HG03060 (cell line): ENCODE measurements around the gene TMPRSS3.

Experiments used
- ATAC-seq: cut with Tn5 transposase; IDR thresholded peaks from one replicate; pipeline ENCODE4 v1.9.1; 2021; ENCODE audit warnings: low read depth, moderate number of reproducible peaks; ENCODE audit not compliant: unreplicated experiment

The TMPRSS3 gene

DNA sequence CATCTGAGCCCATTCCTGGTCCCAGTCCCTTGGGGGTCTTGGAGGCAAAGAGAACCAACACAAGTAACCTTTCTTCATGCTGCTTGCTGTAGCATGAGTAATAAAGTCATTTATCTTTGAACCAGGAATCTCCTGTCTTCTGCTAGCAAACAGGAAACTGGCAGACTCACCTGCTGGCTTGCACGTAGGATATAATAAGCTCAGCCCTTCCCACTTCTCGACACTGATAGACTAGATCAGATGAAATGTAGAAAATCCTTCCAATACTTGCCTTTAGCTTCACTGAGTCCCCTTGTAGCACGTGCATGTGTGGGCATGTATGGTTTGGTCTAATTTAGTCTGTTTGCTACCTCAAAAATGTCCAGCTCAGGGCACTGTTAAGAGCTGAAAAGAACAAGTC, 38.5 kb downstream of the TMPRSS3 start:
- no peak for ATAC-seq

DNA sequence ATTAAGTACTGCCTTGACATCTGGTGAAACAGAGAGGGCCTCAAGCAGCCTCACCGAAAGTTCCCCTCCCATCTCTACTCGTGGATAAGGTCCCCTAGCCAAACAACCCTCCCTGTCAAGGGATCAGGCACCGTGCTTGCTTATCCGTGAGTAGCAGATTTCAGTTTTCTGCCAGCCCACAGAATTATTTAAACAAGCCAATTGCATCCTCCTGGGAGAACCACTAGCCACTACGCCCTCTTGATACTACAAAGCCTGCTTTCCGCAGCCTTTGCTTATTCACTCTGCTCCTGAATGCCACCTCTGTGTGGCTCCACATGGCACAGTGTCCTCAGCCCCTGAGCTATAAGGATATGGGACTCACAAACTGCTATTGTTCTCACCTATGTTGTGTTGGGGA, 39.2 kb downstream of the TMPRSS3 start:
- ATAC-seq = no peak

DNA sequence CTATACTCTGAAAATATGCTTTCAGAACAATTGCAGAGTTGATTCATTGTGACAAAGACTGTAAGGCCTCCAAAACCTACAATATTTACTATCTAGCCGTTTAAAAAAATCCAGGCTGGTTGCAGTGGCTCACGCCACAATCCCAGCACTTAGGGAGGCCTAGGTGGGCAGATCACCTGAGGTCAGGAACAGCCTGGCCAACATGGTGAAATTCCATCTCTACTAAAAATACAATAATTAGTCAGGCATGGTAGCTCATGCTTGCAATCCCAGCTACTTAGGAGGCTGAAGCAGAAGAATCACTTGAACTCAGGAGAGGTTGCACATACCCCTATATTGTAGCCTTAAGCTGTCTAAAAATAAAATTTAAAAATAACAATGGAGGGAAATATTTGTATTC, 39.8 kb downstream of the TMPRSS3 start:
- ATAC-seq = no peak

DNA sequence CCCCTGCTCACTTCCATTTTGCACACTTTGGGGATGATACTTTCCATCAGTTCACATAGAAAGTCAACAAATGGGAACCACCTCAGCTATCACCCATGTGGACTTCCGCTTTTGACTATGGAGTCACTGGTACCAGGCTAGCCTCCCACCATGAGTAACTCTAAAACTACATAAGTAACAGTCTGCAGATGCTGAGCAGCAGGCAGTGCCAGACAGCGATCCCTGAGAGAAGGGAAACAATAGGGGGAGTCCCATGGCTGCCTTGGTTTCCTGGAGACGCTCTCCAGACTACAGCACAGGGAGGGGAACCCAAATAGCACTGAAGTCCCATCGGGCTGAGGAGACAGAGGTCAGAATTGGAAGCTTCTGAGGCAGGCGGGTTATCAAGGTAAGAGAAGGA, 42.2 kb downstream of the TMPRSS3 start:
- no peak for ATAC-seq

DNA sequence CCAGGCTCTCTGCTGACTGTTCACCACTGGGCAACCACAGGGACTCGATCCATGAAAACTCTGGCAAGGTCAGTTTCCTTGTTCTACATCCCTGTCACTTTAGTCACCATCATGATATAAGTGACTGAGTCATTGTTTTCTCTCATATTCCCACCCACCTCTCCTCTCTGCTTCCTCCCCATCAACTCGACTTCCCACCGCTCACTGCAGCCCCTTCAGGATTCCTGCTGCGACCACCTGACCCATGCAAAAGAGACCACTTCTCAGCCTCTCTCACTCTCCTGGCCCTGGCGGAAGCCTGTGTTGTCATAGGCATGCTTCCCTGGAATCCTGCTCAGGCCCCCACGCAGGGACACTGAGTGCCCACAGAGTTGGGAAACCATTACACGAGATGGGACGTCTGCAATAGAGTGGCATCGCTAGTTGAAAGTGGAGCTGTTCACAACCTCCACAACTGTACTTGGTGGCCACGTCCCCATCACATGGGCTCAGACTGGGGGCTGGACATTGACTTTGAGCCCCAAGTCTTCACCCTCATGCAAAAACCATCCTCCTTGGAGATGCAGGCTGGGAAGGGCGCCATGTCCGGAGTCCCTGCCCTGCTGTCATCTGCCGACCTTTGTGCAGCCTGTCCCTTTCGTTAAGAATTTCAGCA, 43.3 kb downstream of the TMPRSS3 start:
- no peak for ATAC-seq

DNA sequence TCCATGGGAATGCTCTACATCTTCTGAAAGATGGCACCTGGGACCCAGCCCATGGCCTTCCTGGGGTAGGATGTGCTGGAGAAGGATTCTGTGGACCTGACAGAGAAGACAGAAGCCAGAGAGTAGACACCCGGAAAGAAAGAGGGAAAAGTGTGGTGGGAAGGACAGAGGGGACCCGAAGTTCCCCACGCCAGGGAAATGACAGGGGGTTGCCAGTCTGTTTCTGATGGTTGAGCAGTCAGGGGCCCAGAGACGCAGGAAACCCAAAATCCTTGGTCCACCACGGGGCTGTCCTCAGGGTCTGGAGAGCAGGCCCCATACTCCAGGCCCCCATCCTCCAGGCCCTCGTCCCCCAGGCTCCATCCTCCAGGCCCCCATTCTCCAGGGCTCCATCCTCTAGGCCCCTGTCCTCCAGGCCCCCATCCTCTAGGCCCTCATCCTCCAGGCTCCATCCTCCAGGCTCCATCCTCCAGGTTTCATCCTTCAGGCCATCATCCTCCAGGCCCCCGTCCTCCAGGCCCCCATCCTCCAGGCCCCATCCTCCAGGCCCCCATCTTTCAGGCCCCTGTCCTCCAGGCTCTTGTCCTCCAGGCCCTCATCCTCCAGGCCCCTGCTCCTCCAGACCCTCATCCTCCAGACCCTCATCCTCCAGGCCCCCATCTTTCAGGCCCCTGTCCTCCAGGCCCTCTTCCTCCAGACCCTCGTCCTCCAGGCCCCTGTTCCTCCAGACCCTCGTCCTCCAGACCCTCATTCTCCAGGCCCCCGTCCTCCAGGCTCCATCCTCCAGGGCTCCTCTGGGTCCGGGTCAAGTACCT, 44.0 kb downstream of the TMPRSS3 start:
- no peak for ATAC-seq

DNA sequence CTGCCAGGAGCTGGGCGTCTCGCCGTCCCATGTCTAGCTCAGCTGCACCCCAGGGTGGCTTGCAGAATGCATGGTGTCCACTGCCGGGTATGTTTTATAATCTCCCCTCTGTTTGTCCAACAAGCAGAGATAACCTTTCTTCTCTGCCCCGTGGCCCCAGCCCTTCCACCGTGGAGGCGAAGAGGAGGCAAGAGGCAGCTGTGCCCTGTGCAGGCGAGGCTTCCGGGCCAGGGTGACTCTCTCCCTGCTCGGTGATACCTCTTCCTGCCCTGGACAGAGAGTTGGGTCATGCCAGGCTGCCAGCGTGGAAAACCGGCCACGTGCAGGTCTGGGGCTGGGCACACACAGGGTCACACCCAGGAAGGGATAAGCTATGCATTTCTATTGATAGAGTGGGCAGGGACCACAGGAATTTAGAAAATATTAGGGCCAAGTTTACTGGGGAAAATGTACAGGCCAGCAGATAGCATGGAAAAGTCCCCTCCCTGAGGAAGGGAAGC, 44.9 kb downstream of the TMPRSS3 start, which contains the start of gene TFF2:
TSS of gene TFF2 (minus strand) at position 68 of the 500 bp plus-strand sequence. CDS start at position 31, 37 bp downstream.
- ATAC-seq = no peak

DNA sequence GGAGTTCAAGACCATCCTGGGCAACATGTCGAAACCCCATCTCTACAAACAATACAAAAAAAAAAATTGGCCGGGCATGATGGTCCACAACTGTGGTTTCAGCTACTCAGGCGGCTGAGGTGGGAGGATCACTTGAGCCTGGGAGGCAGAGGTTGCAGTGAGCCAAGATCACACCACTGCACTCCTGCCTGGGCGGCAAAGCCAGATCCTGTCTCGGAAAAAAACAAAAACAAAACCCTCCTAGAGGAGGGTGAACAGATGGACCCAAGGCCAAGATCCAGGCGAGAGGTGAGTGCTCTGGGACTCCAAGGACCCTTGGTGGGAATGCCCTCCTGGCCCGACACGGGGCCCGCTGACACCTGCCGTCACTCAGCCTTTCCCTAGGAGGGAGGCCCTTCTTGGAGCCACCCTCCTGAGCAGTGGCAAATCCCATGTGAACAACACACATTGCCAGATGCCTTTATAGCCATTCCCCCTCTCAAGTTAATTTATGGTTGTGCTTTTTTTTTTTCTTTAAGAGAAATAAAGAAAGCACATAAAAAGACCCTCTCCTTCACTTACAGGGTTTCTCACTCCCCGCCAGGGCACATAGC, 45.4 kb downstream of the TMPRSS3 start:
- no peak for ATAC-seq

DNA sequence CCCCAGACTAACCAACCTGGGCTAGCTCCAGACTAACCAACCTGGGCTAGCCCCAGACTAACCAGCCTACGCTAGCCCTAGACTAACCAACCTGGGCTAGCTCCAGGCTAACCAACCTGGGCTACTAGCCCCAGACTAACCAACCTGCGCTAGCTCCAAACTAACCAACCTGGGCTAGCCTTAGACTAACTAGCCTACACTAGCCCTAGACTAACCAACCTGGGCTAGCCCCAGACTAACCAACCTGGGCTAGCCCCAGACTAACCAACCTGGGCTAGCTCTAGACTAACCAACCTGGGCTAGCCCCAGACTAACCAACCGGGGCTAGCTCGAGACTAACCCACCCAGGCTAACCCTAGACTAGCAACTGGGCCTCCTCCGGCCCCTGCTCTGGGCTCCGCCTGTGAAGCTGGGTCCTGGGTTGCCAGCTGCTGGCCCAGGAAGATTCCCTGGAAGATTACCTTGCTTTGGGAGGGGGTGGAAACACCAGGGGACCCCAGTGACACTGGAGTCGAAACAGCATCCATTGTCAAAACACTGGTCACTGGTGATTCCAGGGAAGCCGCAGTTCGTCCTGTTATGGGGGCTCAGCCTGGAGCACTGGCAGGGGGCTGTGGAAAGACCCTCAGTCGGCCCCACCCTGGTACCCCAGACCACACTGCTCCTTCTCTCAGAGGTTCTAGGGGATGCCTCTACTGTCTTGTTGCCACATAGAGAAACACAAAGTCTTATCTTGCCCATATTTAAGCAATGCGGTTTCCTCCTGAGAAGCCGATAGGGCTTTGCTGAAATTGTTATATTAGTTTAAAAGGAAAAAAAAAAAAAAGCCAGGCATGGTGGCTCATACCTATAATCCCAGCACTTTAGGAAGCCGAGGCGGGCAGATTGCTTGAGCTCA, 46.2 kb downstream of the TMPRSS3 start:
- no peak for ATAC-seq

DNA sequence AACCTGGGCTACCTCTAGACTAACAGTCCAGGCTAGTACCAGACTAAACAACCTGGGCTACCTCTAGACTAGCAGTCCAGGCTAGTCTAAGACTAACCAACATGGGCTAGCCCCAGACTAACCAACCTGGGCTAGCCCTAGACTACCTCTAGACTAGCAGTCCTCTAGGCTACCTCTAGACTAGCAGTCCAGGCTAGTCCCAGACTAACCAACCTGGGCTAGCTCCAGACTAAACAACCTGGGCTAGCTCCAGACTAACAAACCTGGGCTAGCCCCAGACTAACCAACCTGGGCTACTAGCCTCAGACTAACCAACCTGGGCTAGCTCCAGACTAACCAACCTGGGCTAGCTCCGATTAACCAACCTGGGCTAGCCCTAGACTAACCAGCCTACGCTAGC, 47.1 kb downstream of the TMPRSS3 start:
- ATAC-seq = no peak

DNA sequence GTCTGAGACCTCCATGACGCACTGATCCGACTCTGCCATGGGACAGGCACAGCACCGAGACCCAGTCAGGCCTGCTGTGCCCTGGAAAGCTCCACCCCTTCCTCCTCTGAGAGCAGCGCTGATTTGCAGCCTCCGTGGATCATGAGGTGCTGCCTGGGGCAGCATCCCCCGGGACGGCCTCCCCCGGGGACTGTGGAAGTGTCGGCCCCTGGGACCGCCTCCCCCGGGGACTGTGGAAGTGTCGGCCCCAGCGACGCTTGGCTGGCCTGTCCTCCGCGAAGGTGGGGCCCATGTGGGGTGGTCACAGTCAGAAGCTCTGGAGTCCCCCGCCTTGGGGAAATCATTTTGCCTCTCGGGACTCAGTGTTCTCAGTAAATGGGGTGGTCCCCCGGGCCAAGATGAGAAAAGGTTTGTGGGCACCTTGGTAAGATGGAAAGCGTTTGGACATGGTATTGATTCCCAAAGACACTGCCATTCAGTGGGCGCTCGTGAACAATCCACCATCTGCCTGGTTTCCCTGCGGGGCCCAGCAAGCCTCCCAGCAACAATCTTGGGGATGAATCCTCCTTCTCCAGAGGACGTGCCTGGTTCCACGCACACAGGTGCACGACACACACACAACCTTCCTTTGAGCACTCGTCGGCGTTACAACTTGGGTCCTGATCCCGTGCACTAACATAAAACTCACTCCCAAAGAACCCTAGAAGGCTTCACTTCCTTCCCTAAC, 48.1 kb downstream of the TMPRSS3 start:
- ATAC-seq = no peak

DNA sequence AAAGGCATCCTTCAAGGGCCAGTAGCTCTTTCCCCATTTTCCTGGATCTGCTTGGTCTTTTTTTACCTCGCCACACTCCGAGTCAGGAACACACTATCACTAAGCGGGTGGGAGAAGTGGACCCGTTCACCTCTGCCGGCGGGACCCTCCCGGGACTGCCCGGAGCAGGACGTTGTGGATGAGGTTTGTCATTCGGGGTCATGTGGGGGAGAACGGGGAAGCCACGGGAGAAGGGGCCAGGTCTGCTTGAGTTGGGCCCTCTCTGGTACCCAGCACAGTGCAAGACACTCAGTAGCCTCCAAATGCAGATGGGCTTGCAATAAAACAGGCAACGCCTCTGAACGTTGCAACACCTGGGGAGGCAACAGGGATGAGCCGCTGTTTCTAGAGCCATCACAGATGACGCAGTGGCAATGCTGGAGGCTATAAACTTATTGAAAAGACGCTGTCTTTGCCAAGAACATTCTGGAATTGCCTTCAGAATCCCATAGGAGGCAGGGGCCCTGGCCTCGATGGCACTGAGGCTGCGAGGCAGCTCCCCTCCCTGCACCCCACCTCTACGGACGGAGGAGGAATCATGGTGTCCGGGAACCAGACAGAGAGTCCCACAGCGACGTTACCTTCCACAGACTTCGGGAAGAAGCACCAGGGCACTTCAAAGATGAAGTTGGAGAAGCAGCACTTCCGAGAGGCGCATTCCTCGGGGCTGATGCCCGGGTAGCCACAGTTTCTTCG, 48.8 kb downstream of the TMPRSS3 start:
- no peak for ATAC-seq

DNA sequence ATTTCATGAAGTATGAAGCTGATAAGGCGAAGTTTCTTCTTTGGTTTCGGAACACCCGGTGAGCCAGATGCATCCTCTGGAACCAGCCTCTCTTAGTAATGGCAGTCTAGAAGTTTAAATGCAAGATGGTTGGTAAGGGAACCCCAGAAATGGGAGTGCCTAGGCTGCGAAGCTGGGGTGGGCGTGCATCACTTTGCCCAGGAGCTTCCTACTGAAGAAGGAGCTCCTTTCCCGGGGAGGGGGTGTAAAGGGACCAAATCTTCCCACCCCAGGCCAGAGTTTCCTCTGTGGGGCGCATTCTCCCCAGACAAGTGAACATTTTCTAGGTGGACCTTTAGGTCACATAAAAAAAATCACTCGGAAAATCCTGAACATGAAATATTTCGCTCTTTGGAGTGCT, 49.4 kb downstream of the TMPRSS3 start:
- ATAC-seq = no peak

DNA sequence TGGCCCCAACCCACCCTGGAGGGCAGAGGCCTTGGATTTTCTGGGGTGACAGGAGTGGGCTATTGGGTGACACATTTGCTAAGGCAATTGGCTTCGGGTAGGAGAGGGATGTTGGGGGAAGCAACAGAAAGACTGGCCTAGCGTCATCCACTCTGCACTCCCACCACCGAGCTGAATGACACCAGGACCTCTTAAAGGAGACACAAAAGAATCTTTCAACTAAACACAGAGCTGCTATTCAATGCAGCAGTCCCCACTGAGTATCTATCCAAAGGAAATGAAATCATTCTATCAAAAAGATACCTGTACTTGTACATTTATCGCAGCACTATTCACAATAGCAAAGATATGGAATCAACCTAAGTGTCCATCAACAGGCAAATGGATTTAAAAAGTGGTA, 51.2 kb downstream of the TMPRSS3 start:
- ATAC-seq = no peak

DNA sequence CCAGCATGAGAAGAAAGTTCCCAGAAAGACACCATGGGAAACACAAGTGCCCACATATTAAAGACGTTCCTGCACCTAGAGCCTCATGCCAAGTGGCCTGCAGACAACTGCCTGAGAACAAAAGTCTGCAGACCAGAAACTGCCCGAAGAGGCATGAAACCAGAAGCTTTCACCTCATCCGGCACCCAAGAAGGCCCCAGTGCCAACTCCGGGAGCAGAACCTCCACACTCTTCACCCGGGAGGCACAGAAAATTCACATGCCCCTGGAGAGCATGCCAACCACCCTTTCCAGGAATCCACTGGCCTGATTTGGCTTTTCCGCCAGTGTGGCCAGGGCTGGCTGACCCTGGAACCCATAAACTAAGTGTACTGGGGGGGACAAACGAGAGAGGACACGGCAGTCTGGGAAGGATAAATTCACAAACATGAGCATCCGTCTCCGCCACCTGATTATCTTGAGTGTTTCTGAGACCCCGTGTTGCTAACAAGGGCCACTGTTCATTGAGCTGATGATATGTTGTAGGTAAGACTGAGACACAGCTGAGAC, 51.8 kb downstream of the TMPRSS3 start:
- no peak for ATAC-seq

DNA sequence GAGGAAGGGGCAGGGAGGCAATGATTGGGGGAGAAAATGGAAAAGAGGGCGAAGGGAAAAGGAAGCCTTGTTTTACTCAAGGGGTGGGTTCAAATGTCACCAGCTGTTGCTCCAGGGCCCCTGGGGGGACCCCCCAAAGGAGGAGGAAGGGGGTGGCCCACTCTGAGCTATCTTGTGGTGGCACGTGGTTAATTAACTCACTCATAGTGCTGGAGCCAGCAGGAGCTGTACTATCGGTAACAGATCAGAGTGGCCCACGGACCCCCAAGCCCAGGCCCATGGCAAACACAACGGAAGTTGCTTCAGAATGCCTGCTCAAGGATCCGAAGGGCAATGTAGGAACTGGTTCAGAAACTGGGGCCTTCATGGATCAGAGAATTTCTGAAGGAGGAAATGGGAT, 52.3 kb downstream of the TMPRSS3 start:
- no peak for ATAC-seq

DNA sequence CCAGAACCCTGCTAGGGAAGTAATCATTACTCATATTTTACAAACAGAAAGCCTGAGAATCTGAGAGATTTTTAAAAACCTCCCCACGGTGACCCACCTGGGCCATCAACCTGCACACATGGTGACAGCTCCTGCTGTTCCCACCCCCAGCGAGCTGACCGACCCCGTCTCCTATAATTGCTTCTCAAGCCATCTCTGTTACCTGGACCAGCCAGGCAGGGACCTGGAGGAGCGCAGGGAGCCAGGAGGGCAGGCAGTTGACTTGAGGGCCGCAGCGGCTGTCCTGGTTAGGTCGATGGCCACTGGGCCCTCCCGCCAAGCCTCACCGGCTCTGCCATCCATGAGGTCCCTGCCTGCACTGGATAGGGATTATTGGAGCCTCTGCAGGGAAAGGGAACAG, 52.8 kb downstream of the TMPRSS3 start:
- ATAC-seq = no peak

DNA sequence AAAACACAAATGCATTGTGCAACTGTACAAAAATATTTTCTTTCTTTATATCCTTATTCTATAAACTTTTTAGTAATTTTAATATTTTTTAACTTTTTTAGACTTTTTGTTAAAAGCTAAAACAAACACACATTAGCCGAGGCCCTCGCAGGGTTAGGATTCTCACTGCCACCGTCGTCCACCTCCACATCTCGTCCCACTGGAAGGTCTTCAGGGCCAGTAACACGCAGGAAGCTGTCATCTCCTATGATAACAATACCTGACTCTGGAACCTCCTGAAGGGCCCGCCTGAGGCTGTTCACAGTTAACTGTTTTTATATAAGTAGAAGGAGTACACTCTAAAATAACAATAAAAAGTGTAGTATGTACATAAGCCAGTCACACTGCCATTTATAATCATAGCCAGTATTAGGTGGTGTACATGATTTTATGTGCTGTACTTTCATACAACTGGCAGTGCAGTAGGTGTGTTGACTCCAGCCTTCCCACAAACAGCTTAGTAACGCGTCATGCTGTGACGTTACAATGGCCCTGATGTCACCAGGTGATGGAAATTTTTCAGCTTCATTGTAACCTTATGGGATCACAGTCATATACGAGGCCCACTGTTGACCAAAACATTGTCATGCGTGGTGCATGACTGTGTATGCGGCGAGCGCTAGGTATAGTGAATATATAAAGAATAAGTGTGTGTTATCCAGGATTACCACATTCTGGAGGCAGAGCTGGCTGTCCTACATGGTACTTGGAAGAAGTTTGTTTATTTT, 53.9 kb downstream of the TMPRSS3 start:
- no peak for ATAC-seq
